SU-DHL-6 (cell line): ENCODE results near the gene MAP3K15.

Experiments
- H2AFZ ChIP-seq: fragments of 200-600 bp; sonication (generic); 2 replicates; pipeline ENCODE4 v1.6.1; 2014; ENCODE audit warnings: low read depth, mild to moderate bottlenecking, moderate library complexity, mixed read lengths, antibody characterized with exemption, low read length; ENCODE audit not compliant: severe bottlenecking
- H3F3A ChIP-seq: fragments of 200-600 bp; shearing (Covaris generic); 2 replicates; pipeline ENCODE4 v1.6.0; 2016; ENCODE audit warnings: antibody characterized with exemption, mild to moderate bottlenecking; ENCODE audit not compliant: insufficient read depth
- H3K27ac ChIP-seq: fragments of 200-600 bp; sonication (generic); 2 replicates; pipeline ENCODE4 v1.5.1; 2016; ENCODE audit warnings: low read depth, mild to moderate bottlenecking, low read length, moderate library complexity, mixed read lengths
- H3K27me3 ChIP-seq: fragments of 200-600 bp; sonication (generic), shearing (Covaris generic); 2 replicates; pipeline ENCODE4 v1.6.0; 2014; ENCODE audit warnings: mild to moderate bottlenecking, low read length
- H3K36me3 ChIP-seq: fragments of 200-600 bp; sonication (generic); 2 replicates; pipeline ENCODE4 v1.6.1; 2014; ENCODE audit warnings: mild to moderate bottlenecking, low read length, mixed read lengths
- H3K4me2 ChIP-seq: fragments of 300-600, 200-600 bp; shearing (Covaris generic), sonication (generic); 2 replicates; pipeline ENCODE4 v1.6.0; 2014; ENCODE audit warnings: low read length, low read depth, mild to moderate bottlenecking; ENCODE audit not compliant: poor library complexity, severe bottlenecking
- H3K4me3 ChIP-seq: fragments of 200-600 bp; sonication (generic); 2 replicates; pipeline ENCODE4 v1.5.1; 2014; ENCODE audit warnings: antibody characterized with exemption, low read length, mild to moderate bottlenecking, mixed read lengths; ENCODE audit not compliant: insufficient read depth, poor library complexity, severe bottlenecking
- H3K79me2 ChIP-seq: fragments of 200-600 bp; sonication (generic); 2 replicates; pipeline ENCODE4 v1.6.1; 2014; ENCODE audit warnings: mild to moderate bottlenecking, low read length, moderate library complexity; ENCODE audit not compliant: insufficient read depth
- H3K9ac ChIP-seq: fragments of 200-600 bp; sonication (generic); 2 replicates; pipeline ENCODE4 v1.7.0; 2014; ENCODE audit warnings: mild to moderate bottlenecking, low read length
- H3K9me2 ChIP-seq: fragments of 200-600 bp; sonication (generic); replicated peaks from 2 replicates; pipeline ENCODE4 v1.6.1; 2014; ENCODE audit warnings: low read length; ENCODE audit not compliant: insufficient read depth
- H3K9me3 ChIP-seq: fragments of 200-600 bp; sonication (generic); 2 replicates; pipeline ENCODE4 v1.6.1; 2014; ENCODE audit warnings: low read length, mixed read lengths; ENCODE audit not compliant: insufficient read depth
- H4K20me1 ChIP-seq: fragments of 200-600 bp; sonication (generic); 2 replicates; pipeline ENCODE4 v1.6.1; 2014; ENCODE audit warnings: low read depth, mild to moderate bottlenecking, antibody characterized with exemption, low read length, moderate library complexity, mixed read lengths
- EZH2phosphoT487 ChIP-seq: fragments of 200-600 bp; sonication (generic), shearing (Covaris generic); conservative IDR thresholded peaks from 2 replicates; pipeline ENCODE4 v1.6.1; 2018; ENCODE audit warnings: mild to moderate bottlenecking, antibody characterized with exemption, low read length, moderate library complexity, mixed read lengths
- TF ChIP-seq, protein P1 (sequence below): fragments of 200-600 bp; sonication (generic); IDR thresholded peaks from one replicate; pipeline ENCODE4 v1.5.1; 2017; ENCODE audit warnings: antibody characterized with exemption, mild to moderate bottlenecking, low read length, moderate library complexity; ENCODE audit not compliant: insufficient read depth, poor library complexity, severe bottlenecking

The MAP3K15 gene

DNA sequence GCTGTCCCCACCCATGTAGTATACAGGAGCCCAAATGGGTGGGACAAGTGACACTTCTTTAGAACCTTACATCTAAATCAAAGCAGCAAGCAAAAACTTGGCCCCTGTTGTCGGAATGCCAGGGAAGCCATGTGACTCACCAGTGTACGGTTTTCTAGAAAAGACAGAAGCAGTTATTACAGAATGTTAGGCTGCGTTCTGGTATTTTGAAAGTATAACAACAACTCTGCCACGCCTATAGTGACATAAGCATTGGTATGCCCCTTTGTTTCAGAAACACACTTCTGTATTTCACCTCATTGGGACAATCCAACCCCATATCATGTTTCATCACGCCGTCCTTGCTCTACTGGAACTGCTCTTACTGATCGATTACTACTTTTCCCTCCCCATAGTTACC lies 156.8 kb downstream of the MAP3K15 start:
- Histone ChIP-seq H3K4me3 (no peak overlapping the region), H3K36me3 (no peaks in the 10 kb centered on the region), H3K27ac (no peak overlapping the region), H2AFZ (no peak overlapping the region), H4K20me1 (no peaks in the 10 kb centered on the region), H3K4me2 (no peak overlapping the region), H3K9ac (no peak overlapping the region), H3K27me3 (no peaks in the 10 kb centered on the region), H3F3A (no peaks in the 10 kb centered on the region), H3K9me2 (no peaks in the 10 kb centered on the region), H3K9me3 (no peaks in the 10 kb centered on the region), H3K79me2 (no peaks in the 10 kb centered on the region)
- TF ChIP-seq, protein P1, sequence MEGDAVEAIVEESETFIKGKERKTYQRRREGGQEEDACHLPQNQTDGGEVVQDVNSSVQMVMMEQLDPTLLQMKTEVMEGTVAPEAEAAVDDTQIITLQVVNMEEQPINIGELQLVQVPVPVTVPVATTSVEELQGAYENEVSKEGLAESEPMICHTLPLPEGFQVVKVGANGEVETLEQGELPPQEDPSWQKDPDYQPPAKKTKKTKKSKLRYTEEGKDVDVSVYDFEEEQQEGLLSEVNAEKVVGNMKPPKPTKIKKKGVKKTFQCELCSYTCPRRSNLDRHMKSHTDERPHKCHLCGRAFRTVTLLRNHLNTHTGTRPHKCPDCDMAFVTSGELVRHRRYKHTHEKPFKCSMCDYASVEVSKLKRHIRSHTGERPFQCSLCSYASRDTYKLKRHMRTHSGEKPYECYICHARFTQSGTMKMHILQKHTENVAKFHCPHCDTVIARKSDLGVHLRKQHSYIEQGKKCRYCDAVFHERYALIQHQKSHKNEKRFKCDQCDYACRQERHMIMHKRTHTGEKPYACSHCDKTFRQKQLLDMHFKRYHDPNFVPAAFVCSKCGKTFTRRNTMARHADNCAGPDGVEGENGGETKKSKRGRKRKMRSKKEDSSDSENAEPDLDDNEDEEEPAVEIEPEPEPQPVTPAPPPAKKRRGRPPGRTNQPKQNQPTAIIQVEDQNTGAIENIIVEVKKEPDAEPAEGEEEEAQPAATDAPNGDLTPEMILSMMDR = no peak
- TF ChIP-seq EZH2phosphoT487 = no peak

DNA sequence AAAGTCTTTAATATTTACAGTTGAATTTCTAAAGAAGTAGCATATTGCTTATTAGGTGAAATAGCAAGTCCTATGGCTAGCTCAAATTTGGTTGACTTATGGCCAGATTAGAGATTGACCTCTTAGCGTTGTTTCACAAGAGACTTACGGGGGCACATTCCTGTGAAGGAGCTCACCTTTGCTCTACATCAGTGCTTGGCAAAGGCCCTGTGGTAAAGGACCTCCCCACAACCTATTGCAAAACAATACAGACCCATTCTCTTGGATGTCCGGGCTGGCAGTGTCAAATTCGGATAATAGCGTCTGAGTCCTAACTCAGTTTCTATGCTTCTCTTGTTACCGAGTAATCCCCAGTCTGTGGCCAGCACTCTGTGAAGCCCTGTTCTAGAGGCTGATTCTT lies 160.7 kb downstream of the MAP3K15 start:
- Histone ChIP-seq H3K9me3 (no peaks in the 10 kb centered on the region), H3F3A (no peaks in the 10 kb centered on the region), H3K79me2 (no peaks in the 10 kb centered on the region), H3K4me3 (no peak overlapping the region), H3K27me3 (no peaks in the 10 kb centered on the region), H3K9ac (no peak overlapping the region), H4K20me1 (no peaks in the 10 kb centered on the region), H3K36me3 (0 out of 2 replicates have a peak, but pooled peaks cover 2% of the 10 kb centered on the region), H3K4me2 (no peak overlapping the region), H3K9me2 (no peaks in the 10 kb centered on the region), H3K27ac (no peak overlapping the region), H2AFZ (no peak overlapping the region)
- TF ChIP-seq, protein P1 = no peak
- no peak for TF ChIP-seq EZH2phosphoT487

DNA sequence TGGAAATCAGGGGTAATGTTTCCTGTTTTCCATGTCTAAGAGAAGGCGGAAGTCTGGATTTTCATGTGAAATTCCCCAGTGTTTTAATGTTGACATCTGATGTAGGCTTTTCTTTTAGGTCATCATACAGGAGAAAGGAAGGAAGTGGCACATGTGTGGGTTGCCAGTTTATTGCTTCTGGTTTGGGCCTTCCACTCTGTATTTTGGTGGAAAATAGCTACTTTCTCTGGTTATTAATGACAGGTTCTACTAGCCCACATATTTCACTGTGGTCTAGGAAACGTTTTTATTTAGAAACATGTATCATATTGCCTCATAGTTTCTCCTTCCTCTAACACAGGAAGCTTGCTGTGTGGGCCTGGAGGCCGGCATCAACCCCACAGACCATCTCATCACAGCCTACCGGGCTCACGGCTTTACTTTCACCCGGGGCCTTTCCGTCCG lies 164.3 kb downstream of the MAP3K15 start:
- H3K9ac ChIP-seq = no peak overlapping the region
- H3K36me3 ChIP-seq = 0 out of 2 replicates have a peak, but pooled peaks cover 2% of the 10 kb centered on the region
- peaks cover 14% of the 10 kb centered on the region for H3K79me2 ChIP-seq
- H3K27ac ChIP-seq = no peak overlapping the region
- no peaks in the 10 kb centered on the region for H3K9me3 ChIP-seq
- H3F3A ChIP-seq = no peaks in the 10 kb centered on the region
- no peaks in the 10 kb centered on the region for H4K20me1 ChIP-seq
- no peaks in the 10 kb centered on the region for H3K27me3 ChIP-seq
- H3K9me2 ChIP-seq = no peaks in the 10 kb centered on the region
- H2AFZ ChIP-seq = no peak overlapping the region
- TF ChIP-seq, protein P1 = no peak
- TF ChIP-seq EZH2phosphoT487 = no peak
- H3K4me2 ChIP-seq = no peak overlapping the region
- no peak overlapping the region for H3K4me3 ChIP-seq
